Measurements from ENCODE around the gene NFYC.

Gene NFYC

GRCh38 chr1:40664791-40665190 lies 26.7 kb upstream of the NFYC start:
- H3K4me3 ChIP-seq (ENCODE audit: insufficient read depth, low read depth, low read length, poor library complexity, severe bottlenecking): peak overlapping the region; percentile 65
- H3K9me3 ChIP-seq (ENCODE audit: control insufficient read depth, low read length): no peaks in the 10 kb centered on the region
- no peaks in the 10 kb centered on the region for H3K27me3 ChIP-seq (replicated peaks; ENCODE audit: control insufficient read depth, insufficient read depth, low read length, poor library complexity, severe bottlenecking)
- H3K27ac ChIP-seq (ENCODE audit: insufficient read depth, low read length, poor library complexity, severe bottlenecking): no peak overlapping the region
- no peak for DNase-seq
- peaks cover 12% of the 10 kb centered on the region for H3K4me1 ChIP-seq (ENCODE audit: control insufficient read depth, insufficient read depth, low read length, poor library complexity, severe bottlenecking)
- H3K36me3 ChIP-seq (ENCODE audit: control insufficient read depth, insufficient read depth, low read length): no peaks in the 10 kb centered on the region

- no peaks in the 10 kb centered on the region for H3K36me3 ChIP-seq (ENCODE audit: control insufficient read depth, insufficient read depth, low read length)
- H3K9me3 ChIP-seq (ENCODE audit: control insufficient read depth, low read length): no peaks in the 10 kb centered on the region
- H3K27ac ChIP-seq (ENCODE audit: insufficient read depth, low read length, poor library complexity, severe bottlenecking): no peak within 1 kb of the TSS
- DNase-seq: peak; percentile 77 to 81 (median 79)
- peaks cover 12% of the 10 kb centered on the region for H3K4me1 ChIP-seq (ENCODE audit: control insufficient read depth, insufficient read depth, low read length, poor library complexity, severe bottlenecking)
- peak within 1 kb of the TSS; percentile 65 for H3K4me3 ChIP-seq (ENCODE audit: insufficient read depth, low read depth, low read length, poor library complexity, severe bottlenecking)
- H3K27me3 ChIP-seq (replicated peaks; ENCODE audit: control insufficient read depth, insufficient read depth, low read length, poor library complexity, severe bottlenecking): no peaks in the 10 kb centered on the region
Measured at GRCh38 chr1:40665335-40666171, 26.0 kb upstream of the NFYC start, which contains the start of gene RIMS3. Gene RIMS3 (minus strand): TSS chr1:40665682. CDS start chr1:40641925, 23,757 bp downstream.

- peak overlapping the region; percentile 45 for H3K4me3 ChIP-seq (ENCODE audit: insufficient read depth, low read depth, low read length, poor library complexity, severe bottlenecking)
Measured at GRCh38 chr1:40668769-40669525, 22.6 kb upstream of the NFYC start.

GRCh38 chr1:40673452-40673851 lies 18.1 kb upstream of the NFYC start:
- no peak for DNase-seq
- Histone ChIP-seq H3K4me3 (ENCODE audit: insufficient read depth, low read depth, low read length, poor library complexity, severe bottlenecking) (no peak overlapping the region), H3K27me3 (replicated peaks; ENCODE audit: control insufficient read depth, insufficient read depth, low read length, poor library complexity, severe bottlenecking) (no peaks in the 10 kb centered on the region), H3K36me3 (ENCODE audit: control insufficient read depth, insufficient read depth, low read length) (no peaks in the 10 kb centered on the region), H3K27ac (ENCODE audit: insufficient read depth, low read length, poor library complexity, severe bottlenecking) (no peak overlapping the region), H3K4me1 (ENCODE audit: control insufficient read depth, insufficient read depth, low read length, poor library complexity, severe bottlenecking) (peaks cover 4% of the 10 kb centered on the region), H3K9me3 (ENCODE audit: control insufficient read depth, low read length) (no peaks in the 10 kb centered on the region)

More at GRCh38 chr1:40668769-40669525, 22.6 kb upstream of the NFYC start:
- H3K4me1 ChIP-seq (ENCODE audit: control insufficient read depth, insufficient read depth, low read length, poor library complexity, severe bottlenecking): peaks cover 12% of the 10 kb centered on the region
- no peaks in the 10 kb centered on the region for H3K36me3 ChIP-seq (ENCODE audit: control insufficient read depth, insufficient read depth, low read length)
- H3K9me3 ChIP-seq (ENCODE audit: control insufficient read depth, low read length): no peaks in the 10 kb centered on the region
- H3K27me3 ChIP-seq (replicated peaks; ENCODE audit: control insufficient read depth, insufficient read depth, low read length, poor library complexity, severe bottlenecking): no peaks in the 10 kb centered on the region
- peak; percentile 62 to 74 (median 67) for DNase-seq
- no peak overlapping the region for H3K27ac ChIP-seq (ENCODE audit: insufficient read depth, low read length, poor library complexity, severe bottlenecking)

GRCh38 chr1:40676501-40676900 lies 15.0 kb upstream of the NFYC start:
- Histone ChIP-seq H3K36me3 (ENCODE audit: control insufficient read depth, insufficient read depth, low read length) (no peaks in the 10 kb centered on the region), H3K9me3 (ENCODE audit: control insufficient read depth, low read length) (no peaks in the 10 kb centered on the region), H3K27ac (ENCODE audit: insufficient read depth, low read length, poor library complexity, severe bottlenecking) (no peak overlapping the region), H3K4me3 (ENCODE audit: insufficient read depth, low read depth, low read length, poor library complexity, severe bottlenecking) (no peak overlapping the region), H3K4me1 (ENCODE audit: control insufficient read depth, insufficient read depth, low read length, poor library complexity, severe bottlenecking) (no peaks in the 10 kb centered on the region), H3K27me3 (replicated peaks; ENCODE audit: control insufficient read depth, insufficient read depth, low read length, poor library complexity, severe bottlenecking) (no peaks in the 10 kb centered on the region)
- no peak for DNase-seq

- no peaks in the 10 kb centered on the region for H3K36me3 ChIP-seq (ENCODE audit: control insufficient read depth, insufficient read depth, low read length)
- no peaks in the 10 kb centered on the region for H3K27me3 ChIP-seq (replicated peaks; ENCODE audit: control insufficient read depth, insufficient read depth, low read length, poor library complexity, severe bottlenecking)
- DNase-seq: no peak
- no peak overlapping the region for H3K4me3 ChIP-seq (ENCODE audit: insufficient read depth, low read depth, low read length, poor library complexity, severe bottlenecking)
- H3K4me1 ChIP-seq (ENCODE audit: control insufficient read depth, insufficient read depth, low read length, poor library complexity, severe bottlenecking): no peaks in the 10 kb centered on the region
- H3K9me3 ChIP-seq (ENCODE audit: control insufficient read depth, low read length): no peaks in the 10 kb centered on the region
- H3K27ac ChIP-seq (ENCODE audit: insufficient read depth, low read length, poor library complexity, severe bottlenecking): no peak overlapping the region
Measured at GRCh38 chr1:40679165-40679953, 12.1 kb upstream of the NFYC start.

- Histone ChIP-seq H3K27me3 (replicated peaks; ENCODE audit: control insufficient read depth, insufficient read depth, low read length, poor library complexity, severe bottlenecking) (no peaks in the 10 kb centered on the region), H3K4me1 (ENCODE audit: control insufficient read depth, insufficient read depth, low read length, poor library complexity, severe bottlenecking) (no peaks in the 10 kb centered on the region), H3K4me3 (ENCODE audit: insufficient read depth, low read depth, low read length, poor library complexity, severe bottlenecking) (no peak overlapping the region), H3K27ac (ENCODE audit: insufficient read depth, low read length, poor library complexity, severe bottlenecking) (no peak overlapping the region), H3K36me3 (ENCODE audit: control insufficient read depth, insufficient read depth, low read length) (no peaks in the 10 kb centered on the region), H3K9me3 (ENCODE audit: control insufficient read depth, low read length) (no peaks in the 10 kb centered on the region)
- no peak for DNase-seq
Measured at GRCh38 chr1:40684669-40685068, 6.8 kb upstream of the NFYC start.

GRCh38 chr1:40687059-40687458 lies 4.4 kb upstream of the NFYC start:
- Histone ChIP-seq H3K4me1 (ENCODE audit: control insufficient read depth, insufficient read depth, low read length, poor library complexity, severe bottlenecking) (peaks cover 6% of the 10 kb centered on the region), H3K9me3 (ENCODE audit: control insufficient read depth, low read length) (no peaks in the 10 kb centered on the region), H3K27me3 (replicated peaks; ENCODE audit: control insufficient read depth, insufficient read depth, low read length, poor library complexity, severe bottlenecking) (no peaks in the 10 kb centered on the region), H3K27ac (ENCODE audit: insufficient read depth, low read length, poor library complexity, severe bottlenecking) (no peak overlapping the region), H3K4me3 (ENCODE audit: insufficient read depth, low read depth, low read length, poor library complexity, severe bottlenecking) (no peak overlapping the region), H3K36me3 (ENCODE audit: control insufficient read depth, insufficient read depth, low read length) (no peaks in the 10 kb centered on the region)
- no peak for DNase-seq

GRCh38 chr1:40687661-40688060 lies 3.8 kb upstream of the NFYC start:
- Histone ChIP-seq H3K4me1 (ENCODE audit: control insufficient read depth, insufficient read depth, low read length, poor library complexity, severe bottlenecking) (peaks cover 11% of the 10 kb centered on the region), H3K36me3 (ENCODE audit: control insufficient read depth, insufficient read depth, low read length) (no peaks in the 10 kb centered on the region), H3K27me3 (replicated peaks; ENCODE audit: control insufficient read depth, insufficient read depth, low read length, poor library complexity, severe bottlenecking) (no peaks in the 10 kb centered on the region), H3K27ac (ENCODE audit: insufficient read depth, low read length, poor library complexity, severe bottlenecking) (no peak overlapping the region), H3K4me3 (ENCODE audit: insufficient read depth, low read depth, low read length, poor library complexity, severe bottlenecking) (no peak overlapping the region), H3K9me3 (ENCODE audit: control insufficient read depth, low read length) (no peaks in the 10 kb centered on the region)
- DNase-seq: no peak
